ENCODE data around the gene ERCC6. TPM values are rescaled to one million over a fixed set of nuclear protein-coding genes. Genes with fewer than 3 reads are reported as not detected.

Gene ERCC6
- total and polyA plus RNA-seq, 10 of the 15 experiments (the other 5 are each of a cell fraction or from before 2014, with no cell fraction given) = 4.3 to 15.6 (median 7.8) TPM

DNA sequence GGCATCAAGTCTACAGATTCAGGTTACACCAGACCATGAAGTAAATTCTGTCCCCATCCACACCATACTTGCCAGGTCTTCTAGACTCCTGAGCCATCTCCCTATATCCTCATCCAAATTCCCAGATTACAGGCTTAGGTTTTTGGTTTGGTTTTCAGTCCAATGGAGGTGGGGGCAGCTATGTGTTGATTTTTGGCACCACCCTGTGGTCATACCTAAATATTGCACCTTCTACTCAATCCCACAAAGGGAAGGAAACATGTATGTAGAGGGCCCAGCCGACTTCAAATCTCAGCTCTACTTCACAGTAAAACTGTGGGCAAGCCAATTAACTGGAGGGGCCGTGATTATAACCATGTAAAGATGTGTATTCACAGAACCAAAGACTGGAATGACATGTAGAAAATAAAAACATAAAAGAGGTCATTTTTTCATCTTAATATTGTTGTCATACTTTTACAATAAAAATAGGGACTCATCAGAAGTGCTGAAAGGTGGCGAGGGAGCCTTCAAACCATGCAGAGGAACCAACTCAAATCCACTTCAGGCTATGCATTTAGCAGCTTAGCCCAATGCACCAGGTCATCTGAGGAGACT is 19.8 kb downstream of the ERCC6 start:
- BruUV-seq (replicated peaks) = no TSS peak
- RAD21 ChIA-PET (ENCODE audit: unreplicated experiment) = interaction anchor here (1.1 to 2.4 kb wide), 5 partner anchors 16 to 861 kb away, joined by 3 to 18 read pairs (median 8); no protein-coding TSS in a partner anchor
- ATAC-seq (peak; percentile 93), FAIRE-seq (no peak), DNase-seq (ENCODE audit: low read depth, low spot score) (no peak)
- H4K20me1 ChIP-seq (ENCODE audit: control insufficient read depth, insufficient read depth) = 0 out of 2 replicates have a peak, but pooled peaks cover 3% of the 10 kb centered on the region
- in situ Hi-C loops (cut with MboI) = loop anchor here (5.0 to 25.0 kb wide), 3 partner anchors 102 to 782 kb away; no protein-coding TSS in a partner anchor
- H3K79me2 ChIP-seq (ENCODE audit: control insufficient read depth, insufficient read depth, low read length) = no peaks in the 10 kb centered on the region
- intact Hi-C loops (cut with micrococcal nuclease; ENCODE audit: unreplicated experiment) = loop anchor here (2.0 to 10.0 kb wide), 4 partner anchors 214 to 964 kb away; no protein-coding TSS in a partner anchor
- 4% methylated on average over 3 of the region's 3 CpGs for WGBS (ENCODE audit: insufficient coverage, insufficient replicate concordance, low lambda C conversion rate, missing lambda C conversion rate)
- H3K9me3 ChIP-seq (replicated peaks; ENCODE audit: control insufficient read depth, insufficient read depth, low read length) = no peaks in the 10 kb centered on the region
- no peak overlapping the region for H3K4me3 ChIP-seq
- H3K27ac ChIP-seq (ENCODE audit: control insufficient read depth, insufficient read depth) = no peak overlapping the region
- H3K9ac ChIP-seq (ENCODE audit: control insufficient read depth, insufficient read depth, low read length) = no peak overlapping the region
- SMC1A ChIA-PET (ENCODE audit: uncharacterized antibody, unreplicated experiment) = interaction anchor here (0.8 to 2.5 kb wide), 10 partner anchors 8 to 861 kb away, joined by 3 to 17 read pairs (median 4); partner anchors contain the start of gene ERCC6
- no peaks in the 10 kb centered on the region for H3K27me3 ChIP-seq (replicated peaks in 1 of 2; ENCODE audit: control insufficient read depth in 2 of 2, insufficient read depth in 2 of 2, low read length in 1 of 2)
- no peak overlapping the region for H3K4me2 ChIP-seq (ENCODE audit: control insufficient read depth, insufficient read depth)
- H2AFZ ChIP-seq (ENCODE audit: control insufficient read depth, low read depth, low read length) = no peak overlapping the region
- TF ChIP-seq RAD21 (IDR thresholded peaks at IDR 0.05; ENCODE audit: insufficient read depth, low read depth, low read length) = peak; percentile 72
- TF ChIP-seq RUNX3 (IDR thresholded peaks at IDR 0.05; ENCODE audit: low read length) = peak; percentile 17; the same call in 1 of the 2 replicates
- TF ChIP-seq KAT2A (conservative IDR thresholded peaks at IDR 0.05; ENCODE audit: control insufficient read depth, low read depth, low read length) = no peak
- TF ChIP-seq SUZ12 (IDR thresholded peaks at IDR 0.05; ENCODE audit: unreplicated experiment) = no peak
- TF ChIP-seq, protein P1, sequence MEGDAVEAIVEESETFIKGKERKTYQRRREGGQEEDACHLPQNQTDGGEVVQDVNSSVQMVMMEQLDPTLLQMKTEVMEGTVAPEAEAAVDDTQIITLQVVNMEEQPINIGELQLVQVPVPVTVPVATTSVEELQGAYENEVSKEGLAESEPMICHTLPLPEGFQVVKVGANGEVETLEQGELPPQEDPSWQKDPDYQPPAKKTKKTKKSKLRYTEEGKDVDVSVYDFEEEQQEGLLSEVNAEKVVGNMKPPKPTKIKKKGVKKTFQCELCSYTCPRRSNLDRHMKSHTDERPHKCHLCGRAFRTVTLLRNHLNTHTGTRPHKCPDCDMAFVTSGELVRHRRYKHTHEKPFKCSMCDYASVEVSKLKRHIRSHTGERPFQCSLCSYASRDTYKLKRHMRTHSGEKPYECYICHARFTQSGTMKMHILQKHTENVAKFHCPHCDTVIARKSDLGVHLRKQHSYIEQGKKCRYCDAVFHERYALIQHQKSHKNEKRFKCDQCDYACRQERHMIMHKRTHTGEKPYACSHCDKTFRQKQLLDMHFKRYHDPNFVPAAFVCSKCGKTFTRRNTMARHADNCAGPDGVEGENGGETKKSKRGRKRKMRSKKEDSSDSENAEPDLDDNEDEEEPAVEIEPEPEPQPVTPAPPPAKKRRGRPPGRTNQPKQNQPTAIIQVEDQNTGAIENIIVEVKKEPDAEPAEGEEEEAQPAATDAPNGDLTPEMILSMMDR (IDR thresholded peaks at IDR 0.05 in 2 of 3, conservative IDR thresholded peaks at IDR 0.05 in 1 of 3; ENCODE audit: control insufficient read depth in 2 of 3, extremely low read depth in 1 of 3, insufficient read depth in 1 of 3, low read depth in 3 of 3, low read length in 3 of 3) = peak; percentile 58 to 75 (median 66)
- TF ChIP-seq YY1 (IDR thresholded peaks at IDR 0.05; ENCODE audit: low read depth, low read length) = 0 out of 2 replicates have a peak, but pooled peaks have one; percentile 27
- TF ChIP-seq SMC3 (IDR thresholded peaks at IDR 0.05; ENCODE audit: borderline replicate concordance, low read length) = peak; percentile 54; the same call in 1 of the 2 replicates
- H3K4me1 ChIP-seq (ENCODE audit: control insufficient read depth, insufficient read depth, low read length) = no peaks in the 10 kb centered on the region
- CTCF ChIA-PET = interaction anchor here (0.8 to 6.5 kb wide), 24 partner anchors 8 to 862 kb away, joined by 3 to 78 read pairs (median 4); partner anchors contain the start of gene ERCC6
- peaks cover 2 to 6% of the 10 kb centered on the region in 2 experiments; a peak in 3 of 4 replicates for H3K36me3 ChIP-seq (ENCODE audit: control insufficient read depth in 2 of 2, insufficient read depth in 2 of 2, low read length in 1 of 2)
- POLR2A ChIA-PET = no interaction called here

Measured in GM12878 (cell line).